Skin of body (tissue), 2 donors: ENCODE data around the gene METTL26. TPM values are rescaled to one million over a fixed set of nuclear protein-coding genes. Genes with fewer than 3 reads are reported as not detected.
"Not testable (repeated sequence)": the region's sequence is repeated elsewhere in the genome, so short reads cannot be mapped to it uniquely, and the experiment has no call there.

ENCODE experiments used
- DNase-seq: peaks from one replicate; lab custom pipeline; 2025; lab: John Stamatoyannopoulos, UW
- total RNA-seq: library from RNA; depleted of rRNA; stranded (reverse); fragments of >200 nt; gene quantifications from one replicate; pipeline ENCODE4 v1.2.3, GENCODE V29; 2014

METTL26 gene
- total RNA-seq, 1 donor from 2014 or later = 22.9 TPM

- DNase-seq = no peak
Observed at GRCh38 chr16:625117-625976, 10.8 kb downstream of the METTL26 start.

GRCh38 chr16:624526-625070 lies 11.5 kb downstream of the METTL26 start:
- DNase-seq = no peak

- no peak for DNase-seq
Observed at GRCh38 chr16:622920-623280, 13.2 kb downstream of the METTL26 start.

GRCh38 chr16:621526-622105 lies 14.5 kb downstream of the METTL26 start:
- DNase-seq = no peak

DNA sequence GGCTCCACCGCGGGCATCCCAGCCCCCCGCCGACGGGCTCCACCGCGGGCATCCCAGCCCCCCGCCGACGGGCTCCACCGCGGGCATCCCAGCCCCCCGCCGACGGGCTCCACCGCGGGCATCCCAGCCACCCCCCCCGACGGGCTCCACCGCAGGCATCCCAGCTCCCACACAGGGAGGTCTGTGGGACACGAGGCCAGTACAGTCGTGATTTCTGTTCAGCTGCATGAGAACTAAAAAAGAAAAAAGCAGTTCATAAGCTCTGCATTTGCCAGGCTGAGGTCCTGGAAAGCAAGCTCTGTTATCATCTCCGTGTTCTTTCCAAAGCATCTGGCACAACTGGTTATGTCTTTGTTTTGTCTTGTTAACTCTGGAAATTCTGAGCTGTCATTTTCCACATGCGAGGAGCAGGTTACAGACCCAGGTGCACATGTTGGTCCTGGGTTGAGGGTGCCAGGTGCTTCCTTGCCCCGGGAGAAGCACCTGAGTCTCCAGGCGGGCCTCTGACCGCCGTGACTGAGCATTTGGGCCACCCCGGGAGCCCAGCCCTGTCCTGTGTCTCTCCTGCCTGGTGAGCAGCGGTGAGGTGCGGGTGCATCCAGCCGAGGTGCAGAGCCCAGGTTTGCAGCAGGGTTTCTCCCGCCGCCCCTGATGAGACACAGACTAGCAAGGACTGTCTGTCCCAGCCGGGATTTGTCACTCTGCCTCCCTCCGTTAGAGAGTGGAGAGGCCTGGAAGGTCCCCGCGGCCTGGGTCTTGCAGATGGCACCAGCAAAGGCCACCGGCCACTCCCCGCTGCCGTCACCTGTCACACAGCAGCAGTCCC lies 15.2 kb downstream of the METTL26 start:
- DNase-seq = no peak

- no peak for DNase-seq
Observed at GRCh38 chr16:619476-620100, 16.5 kb downstream of the METTL26 start.

- no peak for DNase-seq
Observed at GRCh38 chr16:617855-618254, 18.2 kb downstream of the METTL26 start.

DNA sequence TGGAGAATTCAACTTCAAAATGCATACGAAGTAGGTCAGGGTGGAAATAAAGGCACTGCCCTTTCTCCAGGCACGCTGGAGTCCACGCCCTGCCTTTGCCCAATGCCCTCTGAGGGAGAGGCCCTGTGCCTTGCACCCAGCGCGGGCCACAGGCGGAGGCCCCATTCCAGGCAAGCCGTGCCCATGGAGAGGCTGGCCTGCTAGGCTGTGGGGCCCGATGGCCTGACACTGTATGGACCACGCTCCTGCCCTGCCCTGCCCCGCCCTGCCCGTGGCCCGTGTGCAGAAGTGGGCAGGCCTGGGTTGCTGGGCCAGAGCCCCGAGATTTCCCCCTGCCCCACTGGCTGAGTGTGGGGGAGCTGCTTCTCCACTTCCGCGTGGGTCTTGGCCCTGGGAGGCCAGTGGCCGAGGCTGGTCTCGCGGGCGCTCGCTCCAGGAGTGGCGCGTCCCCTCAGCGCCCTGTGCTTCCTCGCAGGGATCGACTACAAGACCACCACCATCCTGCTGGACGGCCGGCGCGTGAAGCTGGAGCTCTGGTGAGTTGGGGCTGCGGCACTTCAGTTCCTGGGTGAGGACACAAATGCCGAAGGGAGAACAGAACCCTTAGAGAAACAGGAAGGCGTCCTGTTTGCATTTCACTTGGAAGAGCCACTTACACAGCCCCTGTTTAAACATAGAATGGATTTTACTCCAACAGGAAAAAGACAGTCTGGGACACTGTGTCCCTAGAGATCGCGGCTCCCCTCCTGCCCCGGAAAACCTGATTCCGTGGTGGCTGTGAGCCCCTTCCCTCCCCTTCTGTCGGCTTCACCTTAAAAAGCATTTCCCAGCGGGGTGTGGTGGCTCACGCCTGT lies 19.1 kb downstream of the METTL26 start:
- no peak for DNase-seq

- no peak for DNase-seq
Observed at GRCh38 chr16:615122-615521, 21.0 kb downstream of the METTL26 start.

- DNase-seq = no peak
Observed at GRCh38 chr16:610513-611381, 25.4 kb downstream of the METTL26 start.

DNA sequence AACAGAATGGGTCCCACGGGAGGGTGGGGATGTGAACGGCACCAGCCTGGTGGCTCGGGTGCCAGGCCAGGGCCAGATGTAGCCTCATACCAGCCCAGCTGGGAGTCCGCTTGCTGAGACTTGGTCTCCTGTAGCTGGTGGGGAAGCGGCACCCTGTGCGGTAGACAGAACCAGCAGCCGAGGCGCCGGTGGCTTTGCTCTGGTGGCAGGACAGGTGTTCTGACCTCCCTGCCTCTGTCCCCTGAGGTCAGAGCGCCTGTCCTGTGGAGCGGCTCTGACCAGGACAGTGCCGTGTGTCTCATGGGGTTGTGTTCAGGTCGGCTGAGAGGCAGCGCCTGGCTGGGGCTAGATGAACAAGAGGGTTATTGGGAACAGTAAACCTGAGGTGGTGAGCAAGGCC lies 26.1 kb downstream of the METTL26 start:
- DNase-seq = no peak

GRCh38 chr16:609316-609715 lies 26.8 kb downstream of the METTL26 start:
- DNase-seq = no peak

DNA sequence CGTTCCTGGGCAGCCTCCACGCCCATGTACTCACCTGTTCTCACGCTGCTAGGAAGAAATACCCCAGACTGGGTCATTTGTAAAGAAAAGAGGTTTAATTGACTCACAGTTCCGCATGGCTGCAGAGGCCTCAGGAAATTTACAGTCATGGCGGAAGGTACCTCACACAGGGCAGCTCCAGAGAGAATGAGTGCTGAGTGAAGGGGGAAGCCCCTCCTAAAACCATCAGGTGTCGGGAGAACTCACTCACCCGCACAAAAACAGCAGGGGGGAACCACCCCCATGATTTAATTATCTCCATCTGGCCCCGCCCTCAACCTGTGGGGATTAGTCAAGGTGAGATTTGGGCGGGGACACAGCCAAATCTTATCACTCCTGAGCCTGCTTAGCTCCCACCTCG lies 28.1 kb downstream of the METTL26 start:
- DNase-seq = no peak

DNA sequence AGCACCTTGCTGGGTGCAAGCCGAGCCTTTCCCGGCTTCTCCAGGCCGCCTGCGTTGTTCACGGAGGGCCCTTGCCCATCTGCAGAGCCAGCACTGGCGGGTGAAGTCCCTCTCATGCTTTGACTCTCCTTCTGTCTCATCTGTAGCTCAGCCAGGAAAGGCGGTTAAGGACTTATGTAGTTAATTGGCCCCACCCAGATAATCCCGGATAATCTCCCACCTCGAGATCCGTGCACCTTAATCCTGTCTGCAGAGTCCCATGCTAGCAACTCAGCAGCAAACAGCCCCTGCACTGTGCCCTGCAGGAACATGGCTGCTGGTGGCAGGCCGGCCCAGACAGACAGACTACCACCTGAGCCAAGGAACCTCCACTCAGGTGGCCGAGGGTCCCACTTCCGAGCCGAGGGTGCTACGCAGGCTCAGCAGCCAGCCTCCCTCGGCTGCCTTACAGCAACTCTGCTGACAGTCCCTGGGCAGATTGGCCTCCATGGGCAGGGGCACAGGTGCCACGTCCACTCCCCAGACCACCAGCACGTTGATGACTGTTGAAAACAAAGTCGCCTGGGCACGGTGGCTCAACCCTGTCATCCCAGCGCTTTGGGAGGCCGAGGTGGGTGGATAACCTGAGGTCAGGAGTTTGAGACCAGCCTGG lies 29.3 kb downstream of the METTL26 start:
- no peak for DNase-seq

GRCh38 chr16:603933-604332 lies 32.2 kb downstream of the METTL26 start:
- no peak for DNase-seq

DNA sequence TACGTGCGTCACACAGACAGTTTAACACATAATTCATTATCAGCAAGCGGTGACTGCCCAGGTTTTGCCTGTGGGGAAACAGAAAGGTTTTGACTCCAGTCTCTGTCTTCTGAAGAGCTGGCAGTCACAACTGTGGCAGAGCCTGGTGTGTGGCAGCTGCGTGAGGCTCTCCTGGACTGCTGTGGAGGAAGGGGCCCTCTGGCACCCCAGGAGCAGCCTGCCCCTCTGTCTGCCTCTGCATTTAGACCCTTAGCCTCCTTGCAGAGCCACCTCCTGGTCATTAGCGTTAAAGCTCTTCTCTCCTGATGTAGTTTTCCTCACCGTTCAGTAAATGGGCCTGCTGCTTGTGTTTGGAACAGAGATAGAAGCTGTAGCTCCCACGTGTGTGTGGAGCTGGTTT lies 35.3 kb downstream of the METTL26 start:
- DNase-seq = no peak

DNA sequence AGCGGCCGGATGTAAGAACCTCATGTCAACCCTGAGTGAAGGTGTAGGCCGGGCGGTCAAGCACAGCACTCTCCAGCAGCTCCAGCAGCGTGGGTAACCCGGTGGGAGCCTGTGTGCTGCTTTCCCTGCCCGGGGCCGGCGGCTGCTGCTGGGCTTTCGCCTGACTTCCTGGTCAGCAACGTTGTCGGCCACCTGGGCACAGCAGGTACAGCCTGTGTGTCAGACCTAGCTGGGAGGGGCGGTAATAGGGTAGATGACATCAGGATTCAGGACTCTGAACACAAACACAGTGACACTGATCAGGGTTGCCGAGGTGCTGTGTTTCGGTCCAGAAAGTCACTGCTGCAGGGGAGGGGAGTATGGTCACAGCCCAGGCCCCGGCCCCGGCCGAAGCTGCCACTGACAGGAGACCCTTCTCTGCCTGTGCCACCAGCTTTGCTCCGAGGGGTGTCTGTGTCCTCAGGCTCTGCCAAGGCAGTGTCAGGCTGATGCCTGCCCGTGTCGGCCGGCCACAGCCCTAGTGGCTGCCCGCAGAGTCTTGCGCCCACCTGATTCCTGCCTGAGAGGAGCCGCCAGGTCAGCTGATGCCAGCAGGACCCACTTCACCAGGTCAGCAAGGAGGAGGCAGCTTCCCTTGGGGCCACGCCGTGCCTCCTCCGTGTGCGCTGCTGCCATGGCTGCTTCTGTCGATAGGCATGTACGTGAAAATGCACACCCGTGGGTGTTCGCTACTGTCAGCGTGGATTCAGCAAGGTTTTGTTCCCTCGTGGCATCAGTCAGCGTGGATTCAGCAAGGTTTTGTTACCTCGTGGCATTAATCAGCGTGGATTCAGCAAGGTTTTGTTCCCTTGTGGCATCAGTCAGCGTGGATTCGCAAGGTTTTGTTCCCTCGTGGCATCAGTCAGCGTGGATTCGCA lies 37.0 kb downstream of the METTL26 start:
- DNase-seq = no peak

DNA sequence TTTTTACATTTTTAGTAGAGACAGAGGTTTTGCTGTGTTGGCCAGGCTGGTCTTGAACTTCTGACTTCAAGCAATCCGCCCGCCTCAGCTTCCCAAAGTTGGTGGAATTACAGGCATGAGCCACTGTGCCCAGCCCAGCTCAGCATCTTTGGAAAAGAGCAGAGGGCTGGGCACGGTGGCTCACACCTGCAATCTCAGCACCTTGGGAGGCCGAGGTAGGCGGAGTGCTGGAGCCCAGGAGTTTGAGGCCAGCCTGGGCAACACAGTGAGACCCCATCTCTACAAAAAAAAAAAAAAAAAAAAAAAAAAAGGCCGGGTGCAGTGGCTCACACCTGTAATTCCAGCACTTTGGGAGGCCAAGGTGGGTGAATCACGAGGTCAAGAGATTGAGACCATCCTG lies 38.5 kb downstream of the METTL26 start:
- DNase-seq = not testable (repeated sequence)
